Caco-2 (cell line): ENCODE data around the gene HLX. TPM values are rescaled to one million over a fixed set of nuclear protein-coding genes. Genes with fewer than 3 reads are reported as not detected.

Experiments
- BruUV-seq: library from RNA; stranded (reverse); fragments of 400-500 nt; replicated peaks from 2 replicates; lab custom pipeline; 2021; lab: Mats Ljungman, UMichigan
- CTCF ChIA-PET: fragments of 300-600 bp; sonication (Branson Sonifier 250); formaldehyde crosslinking; loops from one replicate; lab custom pipeline; 2022; ENCODE audit warnings: antibody characterized with exemption; lab: Charles Lee
- POLR2A ChIA-PET: fragments of 300-600 bp; sonication (Branson Sonifier 250); formaldehyde crosslinking; loops from one replicate; lab custom pipeline; 2022; ENCODE audit warnings: antibody characterized with exemption; lab: Charles Lee
- DNase-seq, 2 experiments: peaks; one replicate each; pipeline versions ENCODE4 v3.0.0 to v3.0.0-alpha.2; 2020 to 2022
- H3K27me3 ChIP-seq: replicated peaks from 2 replicates; pipeline ENCODE4 v1.6.0; 2011; ENCODE audit warnings: low read length; ENCODE audit not compliant: control insufficient read depth, insufficient read depth
- H3K36me3 ChIP-seq: 2 replicates; pipeline ENCODE4 v1.5.1; 2011; ENCODE audit warnings: low read length; ENCODE audit not compliant: control insufficient read depth, insufficient read depth
- H3K4me1 ChIP-seq: fragments of 250-450 bp; sonication (Bioruptor Pico); 2 replicates; pipeline ENCODE4 v1.5.1; 2020; ENCODE audit warnings: mild to moderate bottlenecking
- H3K4me3 ChIP-seq: 2 replicates; pipeline ENCODE4 v1.5.1; 2011; ENCODE audit warnings: low read depth, mild to moderate bottlenecking, control low read depth, low read length
- H3K9me3 ChIP-seq: fragments of 250-450 bp; sonication (Bioruptor Pico); 2 replicates; pipeline ENCODE4 v1.5.1; 2020; ENCODE audit warnings: mild to moderate bottlenecking, moderate library complexity
- H3K27ac Mint-ChIP-seq: one replicate; pipeline ENCODE4 v1.8.0; 2022; ENCODE audit warnings: mixed read lengths; ENCODE audit not compliant: unreplicated experiment
- H3K27me3 Mint-ChIP-seq: one replicate; pipeline ENCODE4 v1.8.0; 2022; ENCODE audit warnings: mixed read lengths; ENCODE audit not compliant: insufficient read depth, unreplicated experiment
- H3K36me3 Mint-ChIP-seq: one replicate; pipeline ENCODE4 v1.8.0; 2022; ENCODE audit warnings: mild to moderate bottlenecking, mixed read lengths; ENCODE audit not compliant: insufficient read depth, unreplicated experiment
- H3K4me1 Mint-ChIP-seq: one replicate; pipeline ENCODE4 v1.8.0; 2022; ENCODE audit warnings: low read depth, mixed read lengths; ENCODE audit not compliant: unreplicated experiment
- H3K4me3 Mint-ChIP-seq: one replicate; pipeline ENCODE4 v1.8.0; 2022; ENCODE audit warnings: mild to moderate bottlenecking, moderate library complexity, mixed read lengths; ENCODE audit not compliant: unreplicated experiment
- H3K9me3 Mint-ChIP-seq: one replicate; pipeline ENCODE4 v1.8.0; 2022; ENCODE audit warnings: mixed read lengths; ENCODE audit not compliant: unreplicated experiment
- intact Hi-C: fragments of 100-400 bp; cut with micrococcal nuclease; formaldehyde crosslinking; loops from one replicate; pipeline ENCODE4 v1.10.0; 2022; ENCODE audit not compliant: unreplicated experiment
- total RNA-seq: library from RNA; stranded (reverse); gene quantifications from 2 replicates; pipeline ENCODE4 v1.2.3, GENCODE V29; 2022
- TF ChIP-seq, protein P1 (sequence below), 2 experiments: fragments of 200-600 bp in 1 of 2; IDR thresholded peaks; 1 replicate in 1 of 2; 2 replicates in 1 of 2; pipeline versions ENCODE4 v1.5.1 to v1.8.0; 2011 to 2022; ENCODE audit warnings: antibody characterized with exemption in 1 of 2, control low read depth in 1 of 2, inconsistent platforms in 1 of 2, low read depth in 1 of 2, low read length in 1 of 2, mild to moderate bottlenecking in 1 of 2, moderate library complexity in 1 of 2; ENCODE audit not compliant: insufficient read depth in 1 of 2, severe bottlenecking in 1 of 2, unreplicated experiment in 1 of 2

The HLX gene
- total RNA-seq, 1 experiment from 2014 or later = not detected

DNA sequence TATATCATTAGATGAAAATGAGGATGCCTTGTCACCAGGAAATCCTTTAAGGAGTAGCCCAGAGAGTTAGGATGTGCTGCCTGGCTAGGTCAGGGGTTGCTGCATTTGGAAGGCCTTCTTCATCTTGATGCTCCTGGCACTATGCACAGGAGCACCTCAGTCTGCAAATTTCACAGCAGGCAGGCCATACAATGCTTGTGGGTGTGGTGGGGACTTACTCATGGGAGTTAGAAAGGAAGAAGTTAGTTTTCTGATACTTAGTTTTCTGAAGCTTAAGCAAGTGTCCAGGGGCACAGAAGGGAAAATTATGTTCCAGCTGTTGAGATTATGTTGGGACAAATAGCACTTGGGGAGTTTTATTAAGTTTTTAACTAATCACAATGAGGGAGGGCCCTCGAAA, 11.4 kb downstream of the HLX start:
- Histone ChIP-seq H3K36me3 (no peaks in the 10 kb centered on the region), H3K4me1 (no peaks in the 10 kb centered on the region), H3K27me3 (no peaks in the 10 kb centered on the region; the same call in none of the 2 replicates), H3K4me3 (no peak overlapping the region), H3K9me3 (no peaks in the 10 kb centered on the region)
- H3K36me3 Mint-ChIP-seq = no peaks in the 10 kb centered on the region
- no peak overlapping the region for H3K4me3 Mint-ChIP-seq
- no TSS peak for BruUV-seq
- no peak for DNase-seq
- no peak overlapping the region for H3K27ac Mint-ChIP-seq
- peaks cover 31% of the 10 kb centered on the region for H3K27me3 Mint-ChIP-seq
- POLR2A ChIA-PET = no interaction called here
- intact Hi-C loops = no loop called here
- TF ChIP-seq, protein P1, sequence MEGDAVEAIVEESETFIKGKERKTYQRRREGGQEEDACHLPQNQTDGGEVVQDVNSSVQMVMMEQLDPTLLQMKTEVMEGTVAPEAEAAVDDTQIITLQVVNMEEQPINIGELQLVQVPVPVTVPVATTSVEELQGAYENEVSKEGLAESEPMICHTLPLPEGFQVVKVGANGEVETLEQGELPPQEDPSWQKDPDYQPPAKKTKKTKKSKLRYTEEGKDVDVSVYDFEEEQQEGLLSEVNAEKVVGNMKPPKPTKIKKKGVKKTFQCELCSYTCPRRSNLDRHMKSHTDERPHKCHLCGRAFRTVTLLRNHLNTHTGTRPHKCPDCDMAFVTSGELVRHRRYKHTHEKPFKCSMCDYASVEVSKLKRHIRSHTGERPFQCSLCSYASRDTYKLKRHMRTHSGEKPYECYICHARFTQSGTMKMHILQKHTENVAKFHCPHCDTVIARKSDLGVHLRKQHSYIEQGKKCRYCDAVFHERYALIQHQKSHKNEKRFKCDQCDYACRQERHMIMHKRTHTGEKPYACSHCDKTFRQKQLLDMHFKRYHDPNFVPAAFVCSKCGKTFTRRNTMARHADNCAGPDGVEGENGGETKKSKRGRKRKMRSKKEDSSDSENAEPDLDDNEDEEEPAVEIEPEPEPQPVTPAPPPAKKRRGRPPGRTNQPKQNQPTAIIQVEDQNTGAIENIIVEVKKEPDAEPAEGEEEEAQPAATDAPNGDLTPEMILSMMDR (IDR thresholded peaks at IDR 0.05; ENCODE audit: insufficient read depth in 1 of 2, low read depth in 1 of 2, low read length in 1 of 2, severe bottlenecking in 1 of 2, unreplicated experiment in 1 of 2) = no peak
- H3K4me1 Mint-ChIP-seq = no peaks in the 10 kb centered on the region
- no peaks in the 10 kb centered on the region for H3K9me3 Mint-ChIP-seq
- CTCF ChIA-PET = no interaction called here

DNA sequence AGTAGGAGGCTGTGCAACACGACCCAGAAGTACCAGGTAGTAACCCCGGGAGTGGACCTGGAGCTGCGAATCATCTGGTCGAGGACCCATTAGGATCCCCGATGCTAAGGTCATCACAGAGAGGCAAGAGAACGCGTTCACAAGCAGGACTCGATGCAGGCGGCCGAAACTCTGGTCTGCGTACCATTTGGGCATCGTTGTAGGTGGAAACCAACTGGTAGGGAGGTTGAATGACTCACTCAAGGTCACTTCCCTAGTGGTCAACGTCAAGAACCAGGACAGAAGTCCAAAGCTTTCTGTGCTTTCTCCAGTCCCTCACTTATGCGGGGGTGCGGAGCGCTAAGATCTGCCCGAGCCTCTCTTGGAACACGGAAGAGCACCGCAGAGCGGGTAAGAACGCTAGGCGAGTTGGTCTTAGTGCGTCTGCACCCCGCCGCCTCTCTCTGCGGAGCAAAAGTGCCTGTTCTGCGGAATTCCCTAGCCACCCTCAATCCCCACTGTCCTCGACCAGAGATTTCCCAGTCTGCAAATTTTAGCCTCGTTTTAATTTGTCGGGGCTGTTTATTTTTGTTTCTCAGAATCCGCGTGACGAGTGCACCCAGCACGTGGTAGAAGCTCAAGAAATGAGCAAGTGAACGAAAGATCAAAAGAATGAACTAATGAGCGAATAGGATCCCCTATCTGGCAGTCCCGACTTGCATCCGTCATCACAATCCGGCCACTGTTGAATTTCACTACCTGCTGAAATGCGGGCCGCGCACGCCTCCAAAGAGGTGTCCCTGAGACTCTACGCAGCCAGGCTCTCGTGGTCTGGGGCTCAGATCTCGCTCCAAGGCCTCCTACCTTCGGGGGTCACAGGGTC, 12.2 kb downstream of the HLX start:
- no peaks in the 10 kb centered on the region for H3K36me3 ChIP-seq
- no peaks in the 10 kb centered on the region for H3K36me3 Mint-ChIP-seq
- no peak overlapping the region for H3K4me3 ChIP-seq
- peaks cover 25% of the 10 kb centered on the region for H3K27me3 Mint-ChIP-seq
- no peak for DNase-seq
- H3K4me3 Mint-ChIP-seq = no peak overlapping the region
- intact Hi-C loops = no loop called here
- no peaks in the 10 kb centered on the region for H3K9me3 Mint-ChIP-seq
- no peaks in the 10 kb centered on the region for H3K9me3 ChIP-seq
- H3K4me1 Mint-ChIP-seq = no peaks in the 10 kb centered on the region
- BruUV-seq = no TSS peak
- ChIA-PET POLR2A (no interaction called here), CTCF (no interaction called here)
- H3K27ac Mint-ChIP-seq = no peak overlapping the region
- TF ChIP-seq, protein P1 (IDR thresholded peaks at IDR 0.05; ENCODE audit: insufficient read depth in 1 of 2, low read depth in 1 of 2, low read length in 1 of 2, severe bottlenecking in 1 of 2, unreplicated experiment in 1 of 2) = no peak
- H3K4me1 ChIP-seq = no peaks in the 10 kb centered on the region
- no peaks in the 10 kb centered on the region; the same call in 1 of the 2 replicates for H3K27me3 ChIP-seq

DNA sequence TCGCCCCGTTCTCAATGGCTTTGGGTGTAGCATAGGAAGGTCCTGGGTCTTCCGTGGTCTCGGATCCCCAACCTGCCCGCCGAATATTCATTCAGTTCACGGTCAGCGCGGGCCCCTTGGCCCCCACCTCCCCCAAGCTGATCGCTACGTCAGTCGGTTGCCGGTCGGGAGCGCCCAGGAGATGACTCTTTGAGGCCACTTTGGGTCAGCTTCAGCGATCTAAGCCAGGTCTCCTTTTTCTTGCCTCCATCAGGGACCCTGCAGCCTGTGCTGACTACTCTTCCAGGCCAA, 12.8 kb downstream of the HLX start:
- BruUV-seq = no TSS peak

More for the DNA sequence above, 12.8 kb downstream of the HLX start:
- POLR2A ChIA-PET = no interaction called here
- Histone ChIP-seq H3K4me3 (no peak overlapping the region), H3K36me3 (no peaks in the 10 kb centered on the region), H3K9me3 (no peaks in the 10 kb centered on the region), H3K4me1 (no peaks in the 10 kb centered on the region), H3K27me3 (no peaks in the 10 kb centered on the region; the same call in 1 of the 2 replicates)
- H3K36me3 Mint-ChIP-seq = no peaks in the 10 kb centered on the region
- CTCF ChIA-PET = interaction anchor here (0.6 kb wide), 1 partner anchor 10 kb away, joined by 3 read pairs; no protein-coding TSS in a partner anchor
- H3K9me3 Mint-ChIP-seq = no peaks in the 10 kb centered on the region
- H3K4me1 Mint-ChIP-seq = no peaks in the 10 kb centered on the region
- intact Hi-C loops = no loop called here
- no peak overlapping the region for H3K4me3 Mint-ChIP-seq
- H3K27ac Mint-ChIP-seq = no peak overlapping the region
- no peak for DNase-seq
- TF ChIP-seq, protein P1 (IDR thresholded peaks at IDR 0.05; ENCODE audit: insufficient read depth in 1 of 2, low read depth in 1 of 2, low read length in 1 of 2, severe bottlenecking in 1 of 2, unreplicated experiment in 1 of 2) = no peak
- H3K27me3 Mint-ChIP-seq = peaks cover 22% of the 10 kb centered on the region
